WTC11 (cell line): ENCODE measurements around the gene OR10G6.

ENCODE experiments used
- ESRRA ChIP-seq: sonication (generic); formaldehyde crosslinking; IDR thresholded peaks from 2 replicates; pipeline ENCODE4 v1.8.1; 2022; ENCODE audit warnings: mild to moderate bottlenecking, missing genetic modification reagents, borderline replicate concordance
- SMAD3 ChIP-seq: sonication (generic); formaldehyde crosslinking; IDR thresholded peaks from 2 replicates; pipeline ENCODE4 v1.8.0; 2022; ENCODE audit warnings: missing genetic modification reagents, mild to moderate bottlenecking, borderline replicate concordance

DNA sequence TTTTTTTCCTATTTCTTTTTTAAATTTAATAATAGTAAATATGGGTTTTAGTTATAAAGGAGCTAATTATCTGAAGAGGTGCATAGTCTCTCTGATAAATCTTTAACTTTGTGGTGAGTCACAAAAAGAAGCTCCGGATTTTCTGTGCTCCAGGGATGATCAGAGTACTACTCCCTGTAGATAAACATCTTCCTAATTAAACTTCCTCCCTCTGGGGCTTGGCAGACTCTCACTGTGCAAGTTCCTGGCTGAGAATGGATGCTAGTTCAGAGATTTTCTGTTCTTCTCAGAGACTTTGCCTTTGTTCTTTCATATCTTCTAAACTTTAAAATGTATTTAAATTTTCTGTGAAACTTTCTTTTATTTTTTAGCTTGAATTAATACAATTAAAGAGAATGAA is 46.3 kb upstream of the OR10G6 start, which contains the start of gene OR10G7:
- no peak for TF ChIP-seq ESRRA (CRISPR knock-in tag)
- no peak for TF ChIP-seq SMAD3
